GM13976 (cell line): ENCODE measurements around the gene NUP188.

Source experiments
- DNase-seq: peaks from one replicate; pipeline ENCODE4 v3.0.0; 2012; ENCODE audit warnings: low spot score
- in situ Hi-C: fragments of 300-500 bp; cut with MboI; formaldehyde crosslinking; loops from one replicate; pipeline ENCODE4 v1.12.0; 2022; ENCODE audit warnings: low sequenced_read_pairs, mixed read lengths, inconsistent platforms; ENCODE audit not compliant: unreplicated experiment
- TF ChIP-seq, protein P1 (sequence below): IDR thresholded peaks from 2 replicates; pipeline ENCODE4 v1.5.1; 2012; ENCODE audit warnings: borderline replicate concordance, mild to moderate bottlenecking; ENCODE audit not compliant: insufficient read depth; ENCODE audit errors: extremely low read depth, missing control alignments, control extremely low read depth

Gene NUP188

DNA sequence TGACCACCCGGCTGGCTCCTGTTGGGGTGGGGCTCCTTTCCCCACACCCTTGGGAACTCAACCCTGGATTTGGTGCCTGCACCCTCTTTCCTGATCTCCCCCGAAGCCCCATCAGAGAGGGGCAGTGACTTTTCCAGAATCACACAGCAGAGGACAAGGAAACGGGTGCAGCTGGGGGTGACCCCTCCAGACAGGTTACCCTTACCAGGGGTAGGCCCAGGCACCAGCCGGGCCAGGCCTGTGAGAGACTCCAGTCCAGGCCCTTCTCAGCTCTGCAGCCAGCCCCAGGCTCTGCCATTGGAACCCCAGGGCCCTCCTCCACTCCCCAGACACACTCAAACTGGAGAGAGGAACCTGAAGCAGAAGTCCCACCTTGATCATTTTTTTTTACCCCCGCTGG, 45.7 kb upstream of the NUP188 start:
- in situ Hi-C loops, result no loop called here
- TF ChIP-seq, protein P1, sequence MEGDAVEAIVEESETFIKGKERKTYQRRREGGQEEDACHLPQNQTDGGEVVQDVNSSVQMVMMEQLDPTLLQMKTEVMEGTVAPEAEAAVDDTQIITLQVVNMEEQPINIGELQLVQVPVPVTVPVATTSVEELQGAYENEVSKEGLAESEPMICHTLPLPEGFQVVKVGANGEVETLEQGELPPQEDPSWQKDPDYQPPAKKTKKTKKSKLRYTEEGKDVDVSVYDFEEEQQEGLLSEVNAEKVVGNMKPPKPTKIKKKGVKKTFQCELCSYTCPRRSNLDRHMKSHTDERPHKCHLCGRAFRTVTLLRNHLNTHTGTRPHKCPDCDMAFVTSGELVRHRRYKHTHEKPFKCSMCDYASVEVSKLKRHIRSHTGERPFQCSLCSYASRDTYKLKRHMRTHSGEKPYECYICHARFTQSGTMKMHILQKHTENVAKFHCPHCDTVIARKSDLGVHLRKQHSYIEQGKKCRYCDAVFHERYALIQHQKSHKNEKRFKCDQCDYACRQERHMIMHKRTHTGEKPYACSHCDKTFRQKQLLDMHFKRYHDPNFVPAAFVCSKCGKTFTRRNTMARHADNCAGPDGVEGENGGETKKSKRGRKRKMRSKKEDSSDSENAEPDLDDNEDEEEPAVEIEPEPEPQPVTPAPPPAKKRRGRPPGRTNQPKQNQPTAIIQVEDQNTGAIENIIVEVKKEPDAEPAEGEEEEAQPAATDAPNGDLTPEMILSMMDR, result no peak
- DNase-seq, result no peak

DNA sequence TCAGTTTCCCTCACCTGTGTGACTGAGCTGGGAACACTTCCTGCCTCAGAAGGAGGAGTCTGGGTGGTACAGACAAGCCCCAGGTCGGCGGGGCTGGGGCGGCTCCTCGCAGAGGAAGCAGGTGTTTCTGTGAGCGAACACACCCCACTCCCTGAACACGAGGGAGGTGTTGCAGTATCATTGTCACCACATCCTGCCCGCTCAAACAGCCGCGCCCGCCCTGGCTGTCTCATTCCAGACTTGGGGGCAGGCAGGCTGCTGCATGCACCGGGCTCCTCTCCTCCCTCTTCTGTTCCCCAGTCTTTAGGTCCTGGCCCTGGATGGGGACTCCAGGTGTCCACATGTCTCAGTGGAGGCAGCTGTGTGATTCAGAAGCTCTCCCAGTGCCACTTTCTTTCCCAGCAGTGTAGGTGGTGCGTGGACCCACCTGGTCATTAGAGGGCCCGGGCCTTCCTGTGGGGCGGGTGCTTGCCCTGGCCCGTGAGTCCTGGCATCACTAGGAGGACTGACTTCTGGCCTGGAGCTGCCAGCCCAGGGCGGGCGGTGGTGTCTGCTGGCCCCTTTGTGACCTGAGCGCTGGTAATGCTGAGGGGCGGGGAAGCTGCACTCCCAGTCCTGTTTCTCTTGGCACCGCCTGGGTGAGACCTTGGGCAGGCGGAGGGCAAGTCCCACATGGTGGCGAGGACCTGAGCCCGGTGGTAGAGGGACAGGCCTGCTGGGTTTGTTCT, 45.0 kb upstream of the NUP188 start:
- DNase-seq, result peak; percentile 88
- TF ChIP-seq, protein P1, result no peak
- in situ Hi-C loops, result no loop called here

DNA sequence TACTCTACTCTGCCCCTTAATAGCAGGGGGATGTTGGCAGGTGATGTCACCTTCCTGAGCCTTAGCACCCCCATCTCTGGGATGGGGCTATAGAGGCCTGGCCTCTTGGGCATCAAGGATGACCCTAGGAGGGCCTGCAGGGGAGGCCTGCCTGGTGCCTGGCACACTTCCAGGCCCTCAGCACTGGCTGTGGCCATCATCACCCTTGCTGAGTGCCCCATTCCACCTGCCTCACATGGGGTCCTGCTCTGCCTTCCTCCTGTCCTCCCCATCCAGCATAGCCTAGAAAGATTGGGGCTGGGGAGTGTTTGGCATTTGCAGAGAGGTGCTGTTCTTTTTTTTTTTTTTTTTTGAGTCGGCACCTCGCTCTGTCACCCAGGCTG, 44.4 kb upstream of the NUP188 start:
- TF ChIP-seq, protein P1, result no peak
- DNase-seq, result no peak
- in situ Hi-C loops, result no loop called here

DNA sequence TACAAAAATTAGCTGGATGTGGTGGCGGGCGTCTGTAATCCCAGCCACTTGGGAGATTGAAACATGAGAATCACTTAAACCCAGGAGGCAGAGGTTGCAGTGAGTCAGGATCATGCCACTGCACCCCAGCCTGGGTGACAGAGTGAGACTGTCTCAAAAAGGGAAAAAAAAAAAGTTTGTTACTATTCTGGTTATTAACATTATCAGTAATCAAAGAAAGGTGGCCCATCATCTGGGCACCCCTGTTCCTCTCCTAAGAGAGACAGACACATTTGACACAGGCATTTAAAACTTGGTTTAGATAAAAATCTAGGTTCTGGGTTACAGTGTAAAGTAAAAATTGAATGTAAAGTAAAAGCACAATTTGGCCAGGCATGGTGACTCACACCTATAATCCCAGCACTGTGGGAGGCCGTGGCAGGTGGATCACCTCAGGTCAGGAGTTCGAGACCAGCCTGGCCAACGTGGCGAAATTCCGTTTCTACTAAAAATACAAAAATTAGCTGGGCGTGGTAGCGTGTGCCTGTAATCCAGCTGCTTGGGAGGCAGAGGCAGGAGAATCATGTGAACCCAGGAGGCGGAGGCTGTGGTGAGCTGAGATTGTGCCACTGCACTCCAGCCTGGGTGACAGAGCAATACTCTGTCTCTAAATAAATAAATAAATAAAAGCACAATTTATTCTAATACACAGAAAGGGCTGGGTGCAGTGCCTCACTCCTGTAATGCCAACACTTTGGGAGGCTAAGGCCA, 43.5 kb upstream of the NUP188 start:
- in situ Hi-C loops, result no loop called here
- TF ChIP-seq, protein P1, result no peak
- DNase-seq, result no peak

DNA sequence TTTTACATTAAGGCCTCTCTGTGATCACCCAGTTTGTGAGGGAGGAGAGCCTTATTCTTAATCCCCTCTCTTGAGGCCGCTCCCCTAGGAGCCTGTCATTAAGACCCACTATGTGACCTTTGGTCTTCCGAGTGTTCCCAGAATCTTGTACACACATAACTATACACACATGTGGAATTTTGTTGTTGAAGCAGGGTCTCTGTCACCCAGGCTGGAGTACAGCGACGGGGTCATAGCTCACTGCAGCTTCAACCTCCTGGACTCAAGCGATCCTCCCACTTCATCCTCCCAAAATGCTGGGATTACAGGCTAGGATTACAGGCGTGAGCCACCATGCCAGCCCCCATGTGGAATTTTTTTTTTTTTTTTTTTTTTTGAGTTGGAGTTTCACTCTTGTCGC, 41.5 kb upstream of the NUP188 start:
- in situ Hi-C loops, result no loop called here
- TF ChIP-seq, protein P1, result no peak
- DNase-seq, result no peak

DNA sequence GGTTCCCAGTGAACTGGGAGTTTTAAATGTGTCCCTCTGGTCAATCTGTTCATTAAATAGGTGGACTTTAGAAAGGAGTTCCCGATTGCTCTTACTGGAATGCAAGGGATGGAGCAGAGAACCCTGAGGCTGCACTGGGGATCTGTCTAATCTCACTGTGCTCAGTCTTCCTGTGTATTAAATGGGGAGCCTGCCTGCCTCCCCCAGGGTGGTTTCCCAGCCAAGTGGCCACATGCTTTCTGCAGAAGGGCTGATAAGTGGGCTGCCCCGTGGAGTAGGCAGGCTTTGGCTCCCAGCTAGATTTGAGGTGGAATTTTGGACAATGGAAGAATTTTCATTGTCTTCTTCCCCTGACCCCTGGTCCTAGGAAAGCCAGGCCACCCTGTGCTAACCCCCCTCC, 40.8 kb upstream of the NUP188 start:
- TF ChIP-seq, protein P1, result no peak
- no peak for DNase-seq
- in situ Hi-C loops, result no loop called here

DNA sequence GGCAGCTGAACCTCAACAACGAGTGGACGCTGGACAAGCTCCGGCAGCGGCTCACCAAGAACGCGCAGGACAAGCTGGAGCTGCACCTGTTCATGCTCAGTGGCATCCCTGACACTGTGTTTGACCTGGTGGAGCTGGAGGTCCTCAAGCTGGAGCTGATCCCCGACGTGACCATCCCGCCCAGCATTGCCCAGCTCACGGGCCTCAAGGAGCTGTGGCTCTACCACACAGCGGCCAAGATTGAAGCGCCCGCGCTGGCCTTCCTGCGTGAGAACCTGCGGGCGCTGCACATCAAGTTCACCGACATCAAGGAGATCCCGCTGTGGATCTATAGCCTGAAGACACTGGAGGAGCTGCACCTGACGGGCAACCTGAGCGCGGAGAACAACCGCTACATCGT, 39.1 kb upstream of the NUP188 start:
- no peak for DNase-seq
- TF ChIP-seq, protein P1, result no peak
- in situ Hi-C loops, result no loop called here
